Breast epithelium (tissue), 3 donors: ENCODE data around the gene KCNMB2.

Experiments used
- POLR2A ChIP-seq: fragments of 450-650 bp; IDR thresholded peaks from one replicate; pipeline ENCODE4 v1.6.1; 2016; ENCODE audit warnings: antibody characterized with exemption, mild to moderate bottlenecking, moderate library complexity
- TF ChIP-seq, protein P1 (sequence below), 3 donors: fragments of 450-650 bp; IDR thresholded peaks; one replicate each; pipeline ENCODE4 v1.5.1; 2016 to 2017; ENCODE audit warnings: antibody characterized with exemption in 3 of 3, mild to moderate bottlenecking in 3 of 3, moderate library complexity in 3 of 3

DNA sequence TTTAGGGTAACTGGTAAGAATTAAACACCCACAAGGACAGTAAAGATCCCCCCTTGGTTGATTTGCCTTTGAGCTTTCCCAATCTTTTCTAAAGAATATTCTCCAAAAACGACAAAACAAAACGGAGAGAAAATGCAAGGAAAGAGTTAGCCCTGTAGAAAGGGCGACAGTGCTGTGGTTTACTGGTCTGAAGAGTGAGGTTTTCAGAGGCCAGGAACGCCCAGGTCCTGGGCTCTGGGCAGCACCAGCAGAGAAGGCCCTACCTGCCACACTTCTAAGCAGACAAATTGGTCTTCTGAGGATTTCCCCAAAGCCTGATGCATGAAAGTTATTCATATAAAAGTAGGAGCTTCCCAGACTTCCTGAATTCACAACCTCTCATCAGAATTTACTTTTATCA is 119.3 kb downstream of the KCNMB2 start:
- TF ChIP-seq, protein P1, sequence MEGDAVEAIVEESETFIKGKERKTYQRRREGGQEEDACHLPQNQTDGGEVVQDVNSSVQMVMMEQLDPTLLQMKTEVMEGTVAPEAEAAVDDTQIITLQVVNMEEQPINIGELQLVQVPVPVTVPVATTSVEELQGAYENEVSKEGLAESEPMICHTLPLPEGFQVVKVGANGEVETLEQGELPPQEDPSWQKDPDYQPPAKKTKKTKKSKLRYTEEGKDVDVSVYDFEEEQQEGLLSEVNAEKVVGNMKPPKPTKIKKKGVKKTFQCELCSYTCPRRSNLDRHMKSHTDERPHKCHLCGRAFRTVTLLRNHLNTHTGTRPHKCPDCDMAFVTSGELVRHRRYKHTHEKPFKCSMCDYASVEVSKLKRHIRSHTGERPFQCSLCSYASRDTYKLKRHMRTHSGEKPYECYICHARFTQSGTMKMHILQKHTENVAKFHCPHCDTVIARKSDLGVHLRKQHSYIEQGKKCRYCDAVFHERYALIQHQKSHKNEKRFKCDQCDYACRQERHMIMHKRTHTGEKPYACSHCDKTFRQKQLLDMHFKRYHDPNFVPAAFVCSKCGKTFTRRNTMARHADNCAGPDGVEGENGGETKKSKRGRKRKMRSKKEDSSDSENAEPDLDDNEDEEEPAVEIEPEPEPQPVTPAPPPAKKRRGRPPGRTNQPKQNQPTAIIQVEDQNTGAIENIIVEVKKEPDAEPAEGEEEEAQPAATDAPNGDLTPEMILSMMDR (IDR thresholded peaks at IDR 0.05), result no peak
- TF ChIP-seq POLR2A, result no peak
